ENCODE measurements around the gene GSDMA. TPM values are rescaled to one million over a fixed set of nuclear protein-coding genes. Genes with fewer than 3 reads are reported as not detected.

The GSDMA gene
- total RNA-seq, 2 experiments from 2014 or later, result 0.15 to 0.57 TPM

GRCh38 chr17:39923230-39923629 is 39.6 kb upstream of the GSDMA start:
- Histone ChIP-seq H3K9me2 (ENCODE audit: insufficient read depth, low read length) (no peaks in the 10 kb centered on the region), H3K79me2 (ENCODE audit: insufficient read depth, low read depth, low read length) (peaks cover 35% of the 10 kb centered on the region), H4K20me1 (ENCODE audit: insufficient read depth, low read length) (no peaks in the 10 kb centered on the region), H2AFZ (ENCODE audit: low read length) (no peak overlapping the region), H3K36me3 (ENCODE audit: insufficient read depth, low read length) (peaks cover 52% of the 10 kb centered on the region), H3K4me1 (ENCODE audit: insufficient read depth, low read length, poor library complexity, severe bottlenecking) (peaks cover 41% of the 10 kb centered on the region), H3K4me2 (ENCODE audit: low read length) (no peak overlapping the region), H3K27ac (ENCODE audit: low read depth, low read length, poor library complexity, severe bottlenecking) (no peak overlapping the region), H3K4me3 (ENCODE audit: low read depth, low read length, poor library complexity, severe bottlenecking) (no peak overlapping the region), H3K9me3 (ENCODE audit: low read length) (no peaks in the 10 kb centered on the region)
- CTCF ChIA-PET (ENCODE audit: unreplicated experiment), result no interaction called here
- no TSS peak for BruUV-seq (replicated peaks)
- no peak for TF ChIP-seq EZH2phosphoT487 (IDR thresholded peaks at IDR 0.05; ENCODE audit: borderline replicate concordance, low read depth, low read length)
- TF ChIP-seq, protein P1, sequence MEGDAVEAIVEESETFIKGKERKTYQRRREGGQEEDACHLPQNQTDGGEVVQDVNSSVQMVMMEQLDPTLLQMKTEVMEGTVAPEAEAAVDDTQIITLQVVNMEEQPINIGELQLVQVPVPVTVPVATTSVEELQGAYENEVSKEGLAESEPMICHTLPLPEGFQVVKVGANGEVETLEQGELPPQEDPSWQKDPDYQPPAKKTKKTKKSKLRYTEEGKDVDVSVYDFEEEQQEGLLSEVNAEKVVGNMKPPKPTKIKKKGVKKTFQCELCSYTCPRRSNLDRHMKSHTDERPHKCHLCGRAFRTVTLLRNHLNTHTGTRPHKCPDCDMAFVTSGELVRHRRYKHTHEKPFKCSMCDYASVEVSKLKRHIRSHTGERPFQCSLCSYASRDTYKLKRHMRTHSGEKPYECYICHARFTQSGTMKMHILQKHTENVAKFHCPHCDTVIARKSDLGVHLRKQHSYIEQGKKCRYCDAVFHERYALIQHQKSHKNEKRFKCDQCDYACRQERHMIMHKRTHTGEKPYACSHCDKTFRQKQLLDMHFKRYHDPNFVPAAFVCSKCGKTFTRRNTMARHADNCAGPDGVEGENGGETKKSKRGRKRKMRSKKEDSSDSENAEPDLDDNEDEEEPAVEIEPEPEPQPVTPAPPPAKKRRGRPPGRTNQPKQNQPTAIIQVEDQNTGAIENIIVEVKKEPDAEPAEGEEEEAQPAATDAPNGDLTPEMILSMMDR (conservative IDR thresholded peaks at IDR 0.05; ENCODE audit: low read length), result no peak
- POLR2A ChIA-PET, result interaction anchor here (1.0 kb wide), 1 partner anchor 143 kb away, joined by 4 read pairs; no protein-coding TSS in a partner anchor
- intact Hi-C loops (cut with micrococcal nuclease; ENCODE audit: unreplicated experiment), result no loop called here
- DNase-seq (ENCODE audit: low spot score), result no peak

DNA sequence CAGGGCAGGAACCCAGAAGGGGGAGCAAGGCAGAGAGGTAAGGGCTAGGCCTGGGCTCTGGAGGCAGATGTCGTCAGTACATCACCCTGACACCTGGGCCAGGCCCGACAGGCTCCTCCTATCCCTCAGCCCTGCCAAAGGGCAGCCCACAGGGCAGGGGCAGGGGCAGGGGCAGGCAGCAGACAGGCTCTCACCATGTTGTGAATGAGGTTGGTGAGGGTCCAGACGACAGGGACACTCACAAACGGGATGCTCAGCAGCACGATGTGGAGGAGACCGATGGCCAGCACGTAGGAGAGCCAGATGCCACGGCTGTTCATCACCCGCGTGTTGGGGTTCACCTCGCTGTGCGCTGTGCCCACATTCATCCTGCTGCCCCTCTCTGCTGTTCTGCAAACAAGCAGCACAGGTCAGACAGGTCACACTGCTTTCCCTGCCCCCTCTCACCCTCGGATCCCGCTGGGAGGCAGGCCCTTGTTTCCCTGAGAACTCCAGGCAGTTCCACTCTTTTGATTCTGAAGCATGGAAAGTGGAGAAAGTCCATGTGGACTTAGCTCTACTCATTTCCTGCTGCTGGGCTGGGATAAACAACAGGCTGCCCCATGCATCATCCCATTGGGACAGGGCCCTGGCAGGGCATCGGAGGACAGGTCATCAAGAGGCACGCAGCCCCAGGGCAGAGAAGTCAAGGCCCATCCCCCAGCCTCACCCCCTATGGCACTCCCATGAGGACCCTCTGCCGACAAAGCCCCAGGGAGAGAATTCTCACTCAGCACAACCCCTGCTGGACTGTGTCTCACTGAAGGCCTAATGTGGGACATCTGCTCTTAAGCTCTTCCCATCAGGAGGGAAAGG is 38.7 kb upstream of the GSDMA start:
- no peaks in the 10 kb centered on the region for H3K9me2 ChIP-seq (ENCODE audit: insufficient read depth, low read length)
- peak overlapping the region; percentile 91 for H3K4me3 ChIP-seq (ENCODE audit: low read depth, low read length, poor library complexity, severe bottlenecking)
- peak overlapping the region; percentile 65 for H3K27ac ChIP-seq (ENCODE audit: low read depth, low read length, poor library complexity, severe bottlenecking)
- DNase-seq (ENCODE audit: low spot score), result no peak
- H4K20me1 ChIP-seq (ENCODE audit: insufficient read depth, low read length), result no peaks in the 10 kb centered on the region
- peaks cover 35% of the 10 kb centered on the region for H3K79me2 ChIP-seq (ENCODE audit: insufficient read depth, low read depth, low read length)
- ChIA-PET CTCF (ENCODE audit: unreplicated experiment) (no interaction called here), POLR2A (no interaction called here)
- TF ChIP-seq, protein P1 (conservative IDR thresholded peaks at IDR 0.05; ENCODE audit: low read length), result peak; percentile 76
- no peak for TF ChIP-seq EZH2phosphoT487 (IDR thresholded peaks at IDR 0.05; ENCODE audit: borderline replicate concordance, low read depth, low read length)
- no TSS peak for BruUV-seq (replicated peaks)
- no peak overlapping the region for H2AFZ ChIP-seq (ENCODE audit: low read length)
- H3K4me2 ChIP-seq (ENCODE audit: low read length), result peak overlapping the region; percentile 97
- peaks cover 49% of the 10 kb centered on the region for H3K36me3 ChIP-seq (ENCODE audit: insufficient read depth, low read length)
- intact Hi-C loops (cut with micrococcal nuclease; ENCODE audit: unreplicated experiment), result no loop called here
- no peaks in the 10 kb centered on the region for H3K9me3 ChIP-seq (ENCODE audit: low read length)
- peaks cover 44% of the 10 kb centered on the region for H3K4me1 ChIP-seq (ENCODE audit: insufficient read depth, low read length, poor library complexity, severe bottlenecking)

DNA sequence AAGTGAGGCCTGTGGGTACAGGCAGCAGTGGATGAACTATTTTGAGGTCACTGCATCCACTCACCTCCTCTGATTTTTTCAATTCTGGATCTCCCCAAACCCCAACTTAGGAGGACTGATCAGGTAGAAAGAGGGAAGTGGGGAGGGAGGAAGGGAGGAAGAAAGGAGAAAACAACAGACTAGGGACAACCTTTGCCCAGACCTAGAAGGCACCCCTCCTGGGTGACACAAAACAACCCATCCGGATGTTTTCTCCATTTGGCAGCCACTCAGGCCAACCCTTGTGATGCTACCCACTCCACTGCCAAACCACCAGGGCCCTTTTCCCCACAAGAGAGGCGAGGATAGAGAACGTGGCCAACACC is 38.1 kb upstream of the GSDMA start:
- peaks cover 49% of the 10 kb centered on the region for H3K4me1 ChIP-seq (ENCODE audit: insufficient read depth, low read length, poor library complexity, severe bottlenecking)

More for the DNA sequence above, 38.1 kb upstream of the GSDMA start:
- Histone ChIP-seq H3K79me2 (ENCODE audit: insufficient read depth, low read depth, low read length) (peaks cover 35% of the 10 kb centered on the region), H3K4me2 (ENCODE audit: low read length) (peak overlapping the region; percentile 97), H3K36me3 (ENCODE audit: insufficient read depth, low read length) (peaks cover 45% of the 10 kb centered on the region), H4K20me1 (ENCODE audit: insufficient read depth, low read length) (no peaks in the 10 kb centered on the region), H3K27ac (ENCODE audit: low read depth, low read length, poor library complexity, severe bottlenecking) (peak overlapping the region; percentile 65), H3K9me3 (ENCODE audit: low read length) (no peaks in the 10 kb centered on the region), H3K9me2 (ENCODE audit: insufficient read depth, low read length) (no peaks in the 10 kb centered on the region), H3K4me3 (ENCODE audit: low read depth, low read length, poor library complexity, severe bottlenecking) (peak overlapping the region; percentile 91), H2AFZ (ENCODE audit: low read length) (no peak overlapping the region)
- POLR2A ChIA-PET, result no interaction called here
- TF ChIP-seq EZH2phosphoT487 (IDR thresholded peaks at IDR 0.05; ENCODE audit: borderline replicate concordance, low read depth, low read length), result no peak
- TF ChIP-seq, protein P1 (conservative IDR thresholded peaks at IDR 0.05; ENCODE audit: low read length), result peak; percentile 40; the same call in 1 of the 2 replicates
- CTCF ChIA-PET (ENCODE audit: unreplicated experiment), result no interaction called here
- intact Hi-C loops (cut with micrococcal nuclease; ENCODE audit: unreplicated experiment), result loop anchor here (5.0 kb wide), 1 partner anchor 147 kb away; no protein-coding TSS in a partner anchor
- BruUV-seq (replicated peaks), result no TSS peak
- no peak for DNase-seq (ENCODE audit: low spot score)

Data from OCI-LY7 (cell line).